ENCODE data around the gene ZCCHC7. TPM values are rescaled to one million over a fixed set of nuclear protein-coding genes. Genes with fewer than 3 reads are reported as not detected.

ZCCHC7 gene
- total RNA-seq, 1 donor from 2014 or later: 20.4 TPM

GRCh38 chr9:37210737-37211523 is 90.6 kb downstream of the ZCCHC7 start:
- Histone ChIP-seq H3K4me1 (no peaks in the 10 kb centered on the region), H3K4me3 (no peak overlapping the region), H3K9me3 (no peaks in the 10 kb centered on the region), H3K36me3 (peaks cover 6% of the 10 kb centered on the region), H3K27ac (no peak overlapping the region), H3K27me3 (ENCODE audit: low read depth) (no peaks in the 10 kb centered on the region)
- TF ChIP-seq CTCF (IDR thresholded peaks at IDR 0.05): no peak
- intact Hi-C loops (cut with DNase I): loop anchor here (10.0 kb wide), 1 partner anchor 136 kb away; no protein-coding TSS in a partner anchor
- DNase-seq: no peak
- no peak for ATAC-seq

- no peak overlapping the region for H3K27ac ChIP-seq
- ATAC-seq (no peak), DNase-seq (no peak)
- no peaks in the 10 kb centered on the region for H3K9me3 ChIP-seq
- H3K36me3 ChIP-seq: peaks cover 6% of the 10 kb centered on the region
- intact Hi-C loops (cut with DNase I): loop anchor here (10.0 kb wide), 1 partner anchor 138 kb away; no protein-coding TSS in a partner anchor
- no peak overlapping the region for H3K4me3 ChIP-seq
- no peak for TF ChIP-seq CTCF (IDR thresholded peaks at IDR 0.05)
- no peaks in the 10 kb centered on the region for H3K4me1 ChIP-seq
- no peaks in the 10 kb centered on the region for H3K27me3 ChIP-seq (ENCODE audit: low read depth)
These were observed 92.1 kb downstream of the ZCCHC7 start for GRCh38 chr9:37212435-37212834.

- intact Hi-C loops (cut with DNase I): loop anchor here (10.0 kb wide), 1 partner anchor 141 kb away; no protein-coding TSS in a partner anchor
- Histone ChIP-seq H3K27me3 (ENCODE audit: low read depth) (no peaks in the 10 kb centered on the region), H3K9me3 (no peaks in the 10 kb centered on the region), H3K36me3 (no peaks in the 10 kb centered on the region), H3K4me3 (no peak overlapping the region), H3K4me1 (no peaks in the 10 kb centered on the region), H3K27ac (no peak overlapping the region)
- no peak for TF ChIP-seq CTCF (IDR thresholded peaks at IDR 0.05)
- ATAC-seq (no peak), DNase-seq (no peak)
These were observed 95.0 kb downstream of the ZCCHC7 start for GRCh38 chr9:37215381-37215780.

- intact Hi-C loops (cut with DNase I): loop anchor here (10.0 kb wide), 1 partner anchor 141 kb away; no protein-coding TSS in a partner anchor
- no peak overlapping the region for H3K4me3 ChIP-seq
These were observed 95.5 kb downstream of the ZCCHC7 start for GRCh38 chr9:37215830-37216229.

GRCh38 chr9:37217161-37217560 is 96.8 kb downstream of the ZCCHC7 start:
- Histone ChIP-seq H3K27ac (no peak overlapping the region), H3K27me3 (ENCODE audit: low read depth) (no peaks in the 10 kb centered on the region), H3K4me3 (no peak overlapping the region), H3K4me1 (no peaks in the 10 kb centered on the region), H3K36me3 (no peaks in the 10 kb centered on the region), H3K9me3 (no peaks in the 10 kb centered on the region)
- no peak for DNase-seq
- ATAC-seq: no peak
- TF ChIP-seq CTCF (IDR thresholded peaks at IDR 0.05): no peak
- intact Hi-C loops (cut with DNase I): loop anchor here (10.0 kb wide), 1 partner anchor 142 kb away; no protein-coding TSS in a partner anchor

More at GRCh38 chr9:37215830-37216229, 95.5 kb downstream of the ZCCHC7 start:
- Histone ChIP-seq H3K27ac (no peak overlapping the region), H3K9me3 (no peaks in the 10 kb centered on the region), H3K27me3 (ENCODE audit: low read depth) (no peaks in the 10 kb centered on the region), H3K36me3 (no peaks in the 10 kb centered on the region), H3K4me1 (no peaks in the 10 kb centered on the region)
- DNase-seq (no peak), ATAC-seq (no peak)
- no peak for TF ChIP-seq CTCF (IDR thresholded peaks at IDR 0.05)

Data from lower lobe of right lung (tissue), 2 donors.